Nephron (organoid): ENCODE data around the gene SH3BP4.

ENCODE experiments used
- H3K27ac Mint-ChIP-seq, 3 experiments: 2 replicates each; pipeline ENCODE4 v1.8.0; 2020; ENCODE audit warnings: mixed read lengths in 3 of 3, mild to moderate bottlenecking in 2 of 3, moderate library complexity in 1 of 3
- H3K27me3 Mint-ChIP-seq: 2 replicates; pipeline ENCODE4 v1.8.0; 2021; ENCODE audit warnings: low read depth, mild to moderate bottlenecking, moderate library complexity, mixed read lengths
- H3K36me3 Mint-ChIP-seq: 2 replicates; pipeline ENCODE4 v1.8.0; 2020; ENCODE audit warnings: low read depth, mixed read lengths
- H3K4me1 Mint-ChIP-seq: 2 replicates; pipeline ENCODE4 v1.8.0; 2020; ENCODE audit warnings: mixed read lengths
- H3K4me3 Mint-ChIP-seq, 3 experiments: 2 replicates each; pipeline ENCODE4 v1.8.0; 2020; ENCODE audit warnings: mild to moderate bottlenecking in 3 of 3, mixed read lengths in 3 of 3, moderate library complexity in 2 of 3
- H3K9me3 Mint-ChIP-seq: 2 replicates; pipeline ENCODE4 v1.8.0; 2020; ENCODE audit warnings: mixed read lengths
- TF ChIP-seq, protein P1 (sequence below), 3 experiments: fragments of 200-600 bp; sonication (generic); IDR thresholded peaks; one replicate each; pipeline ENCODE4 v1.5.0; 2021; ENCODE audit warnings: antibody characterized with exemption in 3 of 3; ENCODE audit not compliant: unreplicated experiment in 3 of 3

Gene SH3BP4

GRCh38 chr2:235032466-235032865, 80.6 kb downstream of the SH3BP4 start:
- no peaks in the 10 kb centered on the region for H3K9me3 Mint-ChIP-seq
- no peaks in the 10 kb centered on the region for H3K27me3 Mint-ChIP-seq
- peaks cover 33% of the 10 kb centered on the region for H3K4me1 Mint-ChIP-seq
- H3K4me3 Mint-ChIP-seq = no peak overlapping the region
- peaks cover 31% of the 10 kb centered on the region for H3K36me3 Mint-ChIP-seq
- TF ChIP-seq, protein P1, sequence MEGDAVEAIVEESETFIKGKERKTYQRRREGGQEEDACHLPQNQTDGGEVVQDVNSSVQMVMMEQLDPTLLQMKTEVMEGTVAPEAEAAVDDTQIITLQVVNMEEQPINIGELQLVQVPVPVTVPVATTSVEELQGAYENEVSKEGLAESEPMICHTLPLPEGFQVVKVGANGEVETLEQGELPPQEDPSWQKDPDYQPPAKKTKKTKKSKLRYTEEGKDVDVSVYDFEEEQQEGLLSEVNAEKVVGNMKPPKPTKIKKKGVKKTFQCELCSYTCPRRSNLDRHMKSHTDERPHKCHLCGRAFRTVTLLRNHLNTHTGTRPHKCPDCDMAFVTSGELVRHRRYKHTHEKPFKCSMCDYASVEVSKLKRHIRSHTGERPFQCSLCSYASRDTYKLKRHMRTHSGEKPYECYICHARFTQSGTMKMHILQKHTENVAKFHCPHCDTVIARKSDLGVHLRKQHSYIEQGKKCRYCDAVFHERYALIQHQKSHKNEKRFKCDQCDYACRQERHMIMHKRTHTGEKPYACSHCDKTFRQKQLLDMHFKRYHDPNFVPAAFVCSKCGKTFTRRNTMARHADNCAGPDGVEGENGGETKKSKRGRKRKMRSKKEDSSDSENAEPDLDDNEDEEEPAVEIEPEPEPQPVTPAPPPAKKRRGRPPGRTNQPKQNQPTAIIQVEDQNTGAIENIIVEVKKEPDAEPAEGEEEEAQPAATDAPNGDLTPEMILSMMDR (IDR thresholded peaks at IDR 0.05; ENCODE audit: unreplicated experiment in 3 of 3) = no peak
- no peak overlapping the region for H3K27ac Mint-ChIP-seq

DNA sequence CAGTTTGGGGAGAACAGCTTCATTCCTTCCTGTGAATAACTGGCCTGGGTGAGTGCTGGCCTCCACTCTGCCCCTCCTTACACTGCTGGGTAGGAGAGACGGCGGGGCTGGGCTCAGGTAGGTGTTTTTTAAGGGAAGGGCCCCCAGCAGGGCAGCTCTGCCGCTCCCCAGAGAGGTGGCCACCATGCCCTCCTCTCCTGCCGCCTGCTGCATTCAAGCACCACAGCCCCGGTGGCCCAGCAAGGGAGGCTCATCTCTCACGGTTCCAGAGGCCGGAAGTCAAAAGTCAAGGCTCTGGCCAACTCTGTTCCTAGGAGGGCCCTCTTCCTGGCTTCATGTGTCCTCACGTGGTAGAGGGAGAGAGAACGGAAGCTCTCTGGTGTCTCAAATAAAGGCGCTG, 81.1 kb downstream of the SH3BP4 start:
- Mint-ChIP-seq H3K4me3 (no peak overlapping the region), H3K4me1 (peaks cover 28% of the 10 kb centered on the region), H3K27ac (no peak overlapping the region), H3K36me3 (peaks cover 32% of the 10 kb centered on the region), H3K27me3 (no peaks in the 10 kb centered on the region), H3K9me3 (no peaks in the 10 kb centered on the region)
- TF ChIP-seq, protein P1 (IDR thresholded peaks at IDR 0.05; ENCODE audit: unreplicated experiment in 3 of 3) = no peak

GRCh38 chr2:235034265-235035118, 82.7 kb downstream of the SH3BP4 start:
- Mint-ChIP-seq H3K4me1 (peaks cover 27% of the 10 kb centered on the region), H3K36me3 (peaks cover 27% of the 10 kb centered on the region), H3K9me3 (no peaks in the 10 kb centered on the region), H3K27me3 (no peaks in the 10 kb centered on the region), H3K4me3 (no peak overlapping the region), H3K27ac (no peak overlapping the region)
- TF ChIP-seq, protein P1 (IDR thresholded peaks at IDR 0.05; ENCODE audit: unreplicated experiment in 3 of 3) = no peak

- H3K36me3 Mint-ChIP-seq = peaks cover 56% of the 10 kb centered on the region
- TF ChIP-seq, protein P1 (IDR thresholded peaks at IDR 0.05; ENCODE audit: unreplicated experiment in 3 of 3) = no peak
Observed at GRCh38 chr2:235037604-235038166, 85.9 kb downstream of the SH3BP4 start.

DNA sequence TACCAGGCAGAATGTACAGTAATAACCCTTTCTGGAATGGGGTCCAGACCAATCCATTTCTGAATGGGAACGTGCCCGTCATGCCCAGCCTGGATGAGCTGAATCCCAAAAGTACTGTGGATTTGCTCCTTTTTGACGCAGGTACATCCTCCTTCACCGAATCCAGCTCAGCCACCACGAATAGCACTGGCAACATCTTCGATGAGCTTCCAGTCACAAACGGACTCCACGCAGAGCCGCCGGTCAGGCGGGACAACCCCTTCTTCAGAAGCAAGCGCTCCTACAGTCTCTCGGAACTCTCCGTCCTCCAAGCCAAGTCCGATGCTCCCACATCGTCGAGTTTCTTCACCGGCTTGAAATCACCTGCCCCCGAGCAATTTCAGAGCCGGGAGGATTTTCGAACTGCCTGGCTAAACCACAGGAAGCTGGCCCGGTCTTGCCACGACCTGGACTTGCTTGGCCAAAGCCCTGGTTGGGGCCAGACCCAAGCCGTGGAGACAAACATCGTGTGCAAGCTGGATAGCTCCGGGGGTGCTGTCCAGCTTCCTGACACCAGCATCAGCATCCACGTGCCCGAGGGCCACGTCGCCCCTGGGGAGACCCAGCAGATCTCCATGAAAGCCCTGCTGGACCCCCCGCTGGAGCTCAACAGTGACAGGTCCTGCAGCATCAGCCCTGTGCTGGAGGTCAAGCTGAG, 89.6 kb downstream of the SH3BP4 start:
- no peaks in the 10 kb centered on the region for H3K27me3 Mint-ChIP-seq
- H3K4me3 Mint-ChIP-seq = no peak overlapping the region
- TF ChIP-seq, protein P1 (IDR thresholded peaks at IDR 0.05; ENCODE audit: unreplicated experiment in 3 of 3) = no peak
- H3K4me1 Mint-ChIP-seq = no peaks in the 10 kb centered on the region
- peaks cover 58% of the 10 kb centered on the region for H3K36me3 Mint-ChIP-seq
- no peaks in the 10 kb centered on the region for H3K9me3 Mint-ChIP-seq
- no peak overlapping the region for H3K27ac Mint-ChIP-seq

More at GRCh38 chr2:235037604-235038166, 85.9 kb downstream of the SH3BP4 start:
- Mint-ChIP-seq H3K9me3 (no peaks in the 10 kb centered on the region), H3K27me3 (no peaks in the 10 kb centered on the region), H3K4me3 (no peak overlapping the region), H3K4me1 (peaks cover 12% of the 10 kb centered on the region), H3K27ac (no peak overlapping the region)
